Activated naive CD4-positive, alpha-beta T cell (primary cell): ENCODE measurements around the gene DHX34.
"Not testable (repeated sequence)": the region's sequence is repeated elsewhere in the genome, so short reads cannot be mapped to it uniquely, and the experiment has no call there.

ENCODE experiments used
- DNase-seq, 4 experiments: peaks; one replicate each; lab custom pipeline; 2025; lab: John Stamatoyannopoulos, UW

Gene DHX34

GRCh38 chr19:47323872-47324271 lies 25.2 kb upstream of the DHX34 start:
- no peak for DNase-seq

GRCh38 chr19:47324502-47324901 lies 24.6 kb upstream of the DHX34 start:
- DNase-seq = no peak

- no peak for DNase-seq
Observed at GRCh38 chr19:47330466-47330869, 18.6 kb upstream of the DHX34 start.

GRCh38 chr19:47331490-47331889 lies 17.6 kb upstream of the DHX34 start:
- no peak for DNase-seq

- no peak for DNase-seq
Observed at GRCh38 chr19:47331931-47332547, 17.1 kb upstream of the DHX34 start, which contains the start of gene C5AR2. C5AR2 (plus strand) TSS chr19:47332175; CDS start chr19:47340800, 8,625 bp downstream.

GRCh38 chr19:47336765-47337718 lies 12.1 kb upstream of the DHX34 start:
- not testable (repeated sequence) for DNase-seq

- no peak for DNase-seq
Observed at GRCh38 chr19:47339196-47339880, 9.8 kb upstream of the DHX34 start.

GRCh38 chr19:47340477-47341208 lies 8.5 kb upstream of the DHX34 start:
- DNase-seq = no peak

- DNase-seq = no peak
Observed at GRCh38 chr19:47341734-47342133, 7.4 kb upstream of the DHX34 start.

- DNase-seq = no peak
Observed at GRCh38 chr19:47343194-47343802, 5.8 kb upstream of the DHX34 start.

- DNase-seq = no peak
Observed at GRCh38 chr19:47344425-47344824, 4.7 kb upstream of the DHX34 start.

GRCh38 chr19:47346024-47346423 lies 3.1 kb upstream of the DHX34 start:
- not testable (repeated sequence) for DNase-seq

- DNase-seq = no peak
Observed at GRCh38 chr19:47350630-47351029, 1.5 kb downstream of the DHX34 start.

- DNase-seq = no peak
Observed at GRCh38 chr19:47351548-47351947, 2.4 kb downstream of the DHX34 start.

- DNase-seq = no peak
Observed at GRCh38 chr19:47352095-47352494, 3.0 kb downstream of the DHX34 start.

- no peak for DNase-seq
Observed at GRCh38 chr19:47353307-47353712, 4.2 kb downstream of the DHX34 start.

- DNase-seq = no peak
Observed at GRCh38 chr19:47356900-47357299, 7.8 kb downstream of the DHX34 start.

- DNase-seq = no peak
Observed at GRCh38 chr19:47357788-47358680, 8.9 kb downstream of the DHX34 start.

- DNase-seq = no peak
Observed at GRCh38 chr19:47358936-47359335, 9.8 kb downstream of the DHX34 start.

GRCh38 chr19:47362321-47362720 lies 13.2 kb downstream of the DHX34 start:
- DNase-seq = no peak
